ENCODE data around the gene CLCN6. TPM values are rescaled to one million over a fixed set of nuclear protein-coding genes. Genes with fewer than 3 reads are reported as not detected.

The CLCN6 gene
- total and polyA plus RNA-seq, 2 of the 13 experiments (the other 11 are each of a cell fraction or from before 2014, with no cell fraction given): 14.9 to 19.3 TPM

- no peak for TF ChIP-seq TCF7L2 (IDR thresholded peaks at IDR 0.05; ENCODE audit: low read depth, low read length)
- TF ChIP-seq ZNF30 (CRISPR knock-in tag; IDR thresholded peaks at IDR 0.05): peak; percentile 75; the same call in 1 of the 2 replicates
- TF ChIP-seq KAT2B (IDR thresholded peaks at IDR 0.05; ENCODE audit: borderline replicate concordance, low read depth, low read length): no peak
- TF ChIP-seq ZNF766 (CRISPR knock-in tag; IDR thresholded peaks at IDR 0.05; ENCODE audit: borderline replicate concordance): peak; percentile 98
- peak; percentile 96; the same call in 1 of the 2 replicates for TF ChIP-seq ZNF337 (CRISPR knock-in tag; IDR thresholded peaks at IDR 0.05; ENCODE audit: borderline replicate concordance, low read depth)
- peak; percentile 79 for TF ChIP-seq ZNF350 (CRISPR knock-in tag; IDR thresholded peaks at IDR 0.05; ENCODE audit: borderline replicate concordance, low read depth)
- no peak for TF ChIP-seq SOX13 (IDR thresholded peaks at IDR 0.05)
- peak in 1 of 2 experiments; percentile 71; a peak in 2 of 4 replicates for TF ChIP-seq SOX13 (CRISPR knock-in tag; conservative IDR thresholded peaks at IDR 0.05 in 1 of 2, IDR thresholded peaks at IDR 0.05 in 1 of 2)
- TF ChIP-seq SYNCRIP (IDR thresholded peaks at IDR 0.05; ENCODE audit: insufficient read depth, low read depth, low read length): no peak
- peak; percentile 90 for TF ChIP-seq ZHX1 (CRISPR knock-in tag; IDR thresholded peaks at IDR 0.05; ENCODE audit: low read depth)
- TF ChIP-seq ZNF775 (CRISPR knock-in tag; IDR thresholded peaks at IDR 0.05; ENCODE audit: borderline replicate concordance): peak; percentile 75; the same call in 1 of the 2 replicates
- TF ChIP-seq BCL6 (CRISPR knock-in tag; IDR thresholded peaks at IDR 0.05): peak; percentile 73
- TF ChIP-seq ZNF44 (CRISPR knock-in tag; IDR thresholded peaks at IDR 0.05): peak; percentile 76
- TF ChIP-seq ZNF724P (CRISPR knock-in tag; IDR thresholded peaks at IDR 0.05; ENCODE audit: borderline replicate concordance): peak; percentile 90; the same call in 1 of the 2 replicates
- no peak for TF ChIP-seq PRDM4 (CRISPR knock-in tag; IDR thresholded peaks at IDR 0.05; ENCODE audit: borderline replicate concordance)
- TF ChIP-seq STAG1 (CRISPR knock-in tag; IDR thresholded peaks at IDR 0.05): peak; percentile 47
- peak; percentile 97 for TF ChIP-seq AKNA (CRISPR knock-in tag; IDR thresholded peaks at IDR 0.05; ENCODE audit: borderline replicate concordance)
These were observed 53.2 kb downstream of the CLCN6 start (continued) for GRCh38 chr1:11858968-11859871.

Data from HepG2 (cell line).